Measurements from ENCODE around the gene PCYT1A. TPM values are rescaled to one million over a fixed set of nuclear protein-coding genes. Genes with fewer than 3 reads are reported as not detected.

PCYT1A gene
- polyA plus RNA-seq, 1 donor (not counting 4 experiments of a cell fraction or from before 2014, with no cell fraction given), result 108 TPM

DNA sequence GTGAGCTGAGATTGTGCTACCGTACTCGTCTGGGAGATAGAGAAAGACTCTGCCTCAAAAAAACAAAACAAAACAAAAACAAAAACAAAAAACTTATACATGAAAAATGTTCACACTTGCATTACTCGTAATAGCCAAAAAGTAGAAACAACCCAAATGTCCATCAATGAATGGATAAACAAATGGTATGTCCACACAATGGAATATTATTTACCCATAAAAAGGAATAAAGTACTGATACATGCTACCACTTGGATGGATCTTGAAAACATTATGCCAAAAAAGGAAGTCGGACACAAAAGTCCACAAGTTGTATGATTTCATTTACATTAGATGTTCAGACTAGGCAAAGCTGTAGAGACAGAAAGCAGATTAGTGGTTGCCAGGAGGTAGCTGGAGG is 26.7 kb downstream of the PCYT1A start:
- no peak overlapping the region for H2AFZ ChIP-seq (ENCODE audit: control insufficient read depth, low read length)
- H4K20me1 ChIP-seq (ENCODE audit: control insufficient read depth, extremely low read depth, insufficient read depth, low read length), result no peaks in the 10 kb centered on the region
- H3K9ac ChIP-seq (ENCODE audit: control insufficient read depth, extremely low read depth, insufficient read depth, low read length), result no peak overlapping the region
- no peak for DNase-seq (ENCODE audit: low read depth, low spot score)
- no peak for TF ChIP-seq EZH2 (IDR thresholded peaks at IDR 0.05; ENCODE audit: low read length)
- dilution Hi-C loops (cut with MboI; ENCODE audit: extremely low pct_ligation_motif_present, low sequenced_read_pairs), result loop anchor here (25.0 kb wide), 1 partner anchor 252 kb away; the partner anchor contains the start of genes RNF168 and SMCO1
- no peaks in the 10 kb centered on the region for H3K4me1 ChIP-seq (ENCODE audit: control insufficient read depth, extremely low read depth, insufficient read depth, low read length)
- H3K9me3 ChIP-seq (ENCODE audit: control insufficient read depth, low read depth, low read length), result no peaks in the 10 kb centered on the region
- H3K9me1 ChIP-seq (ENCODE audit: control insufficient read depth, extremely low read depth, insufficient read depth, low read length), result no peaks in the 10 kb centered on the region
- H3K4me3 ChIP-seq (ENCODE audit: control insufficient read depth in 2 of 3, extremely low read depth in 1 of 3, insufficient read depth in 2 of 3, low read depth in 1 of 3, low read length in 3 of 3), result no peak overlapping the region
- peaks cover 4 to 13% of the 10 kb centered on the region in 2 experiments for H3K36me3 ChIP-seq (ENCODE audit: control insufficient read depth in 2 of 2, extremely low read depth in 1 of 2, insufficient read depth in 2 of 2, low read length in 2 of 2)
- FAIRE-seq, result no peak
- H3K79me2 ChIP-seq (ENCODE audit: control insufficient read depth, insufficient read depth, low read length), result peaks cover 38% of the 10 kb centered on the region
- H3K27ac ChIP-seq (ENCODE audit: control insufficient read depth, insufficient read depth, low read length), result no peak overlapping the region
- no peaks in the 10 kb centered on the region for H3K27me3 ChIP-seq (ENCODE audit: control insufficient read depth, extremely low read depth, insufficient read depth, low read length)
- no peak overlapping the region for H3K4me2 ChIP-seq (ENCODE audit: control insufficient read depth, extremely low read depth, insufficient read depth, low read depth, low read length)

DNA sequence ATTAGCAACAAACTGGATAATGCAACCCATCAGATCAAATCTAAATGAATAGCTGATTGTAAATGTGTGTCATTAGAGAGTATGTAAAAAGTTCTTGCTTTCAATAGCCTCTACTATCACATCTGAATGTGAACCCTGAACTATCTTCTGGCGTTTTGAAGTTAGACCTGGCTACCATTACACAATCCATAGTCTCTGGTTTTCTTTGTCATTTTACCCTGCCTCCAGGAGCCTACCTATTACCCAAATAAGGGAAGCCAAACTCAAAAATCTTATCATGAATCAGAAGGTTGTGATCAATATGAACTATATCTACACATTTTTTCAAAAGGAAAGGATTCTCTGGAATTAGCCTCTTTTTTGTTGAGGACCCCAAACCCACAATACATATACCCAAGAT is 31.8 kb downstream of the PCYT1A start:
- Histone ChIP-seq H3K9ac (ENCODE audit: control insufficient read depth, extremely low read depth, insufficient read depth, low read length) (no peak overlapping the region), H2AFZ (ENCODE audit: control insufficient read depth, low read length) (no peak overlapping the region), H3K4me1 (ENCODE audit: control insufficient read depth, extremely low read depth, insufficient read depth, low read length) (no peaks in the 10 kb centered on the region), H3K9me1 (ENCODE audit: control insufficient read depth, extremely low read depth, insufficient read depth, low read length) (no peaks in the 10 kb centered on the region), H3K36me3 (ENCODE audit: control insufficient read depth in 2 of 2, extremely low read depth in 1 of 2, insufficient read depth in 2 of 2, low read length in 2 of 2) (peaks cover 4 to 15% of the 10 kb centered on the region in 2 experiments), H4K20me1 (ENCODE audit: control insufficient read depth, extremely low read depth, insufficient read depth, low read length) (no peaks in the 10 kb centered on the region), H3K79me2 (ENCODE audit: control insufficient read depth, insufficient read depth, low read length) (peaks cover 12% of the 10 kb centered on the region), H3K27me3 (ENCODE audit: control insufficient read depth, extremely low read depth, insufficient read depth, low read length) (no peaks in the 10 kb centered on the region), H3K4me3 (ENCODE audit: control insufficient read depth in 2 of 3, extremely low read depth in 1 of 3, insufficient read depth in 2 of 3, low read depth in 1 of 3, low read length in 3 of 3) (no peak overlapping the region), H3K4me2 (ENCODE audit: control insufficient read depth, extremely low read depth, insufficient read depth, low read depth, low read length) (no peak overlapping the region), H3K9me3 (ENCODE audit: control insufficient read depth, low read depth, low read length) (no peaks in the 10 kb centered on the region), H3K27ac (ENCODE audit: control insufficient read depth, insufficient read depth, low read length) (no peak overlapping the region)
- TF ChIP-seq, protein P1, sequence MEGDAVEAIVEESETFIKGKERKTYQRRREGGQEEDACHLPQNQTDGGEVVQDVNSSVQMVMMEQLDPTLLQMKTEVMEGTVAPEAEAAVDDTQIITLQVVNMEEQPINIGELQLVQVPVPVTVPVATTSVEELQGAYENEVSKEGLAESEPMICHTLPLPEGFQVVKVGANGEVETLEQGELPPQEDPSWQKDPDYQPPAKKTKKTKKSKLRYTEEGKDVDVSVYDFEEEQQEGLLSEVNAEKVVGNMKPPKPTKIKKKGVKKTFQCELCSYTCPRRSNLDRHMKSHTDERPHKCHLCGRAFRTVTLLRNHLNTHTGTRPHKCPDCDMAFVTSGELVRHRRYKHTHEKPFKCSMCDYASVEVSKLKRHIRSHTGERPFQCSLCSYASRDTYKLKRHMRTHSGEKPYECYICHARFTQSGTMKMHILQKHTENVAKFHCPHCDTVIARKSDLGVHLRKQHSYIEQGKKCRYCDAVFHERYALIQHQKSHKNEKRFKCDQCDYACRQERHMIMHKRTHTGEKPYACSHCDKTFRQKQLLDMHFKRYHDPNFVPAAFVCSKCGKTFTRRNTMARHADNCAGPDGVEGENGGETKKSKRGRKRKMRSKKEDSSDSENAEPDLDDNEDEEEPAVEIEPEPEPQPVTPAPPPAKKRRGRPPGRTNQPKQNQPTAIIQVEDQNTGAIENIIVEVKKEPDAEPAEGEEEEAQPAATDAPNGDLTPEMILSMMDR (optimal IDR thresholded peaks at IDR 0.05 in 1 of 3, IDR thresholded peaks at IDR 0.05 in 1 of 3, conservative IDR thresholded peaks at IDR 0.05 in 1 of 3; ENCODE audit: extremely low read depth in 1 of 3, insufficient read depth in 2 of 3, low read length in 3 of 3), result no peak
- TF ChIP-seq EZH2 (IDR thresholded peaks at IDR 0.05; ENCODE audit: low read length), result no peak
- dilution Hi-C loops (cut with MboI; ENCODE audit: extremely low pct_ligation_motif_present, low sequenced_read_pairs), result loop anchor here (25.0 kb wide), 1 partner anchor 257 kb away; the partner anchor contains the start of genes RNF168 and SMCO1
- no peak for DNase-seq (ENCODE audit: low read depth, low spot score)
- FAIRE-seq, result no peak

Measured in keratinocyte (primary cell).